Stimulated activated CD8-positive, alpha-beta memory T cell treated with anti-CD3 and anti-CD28 coated beads, Interleukin-2, amount 100 ng/mL, for 1 hour (primary cell): ENCODE measurements around the gene TEX264.

Experiments
- DNase-seq, 2 donors: peaks; one replicate each; pipeline ENCODE4 v3.0.0-alpha.2; 2020; ENCODE audit warnings: low read depth in 2 of 2

Gene TEX264

DNA sequence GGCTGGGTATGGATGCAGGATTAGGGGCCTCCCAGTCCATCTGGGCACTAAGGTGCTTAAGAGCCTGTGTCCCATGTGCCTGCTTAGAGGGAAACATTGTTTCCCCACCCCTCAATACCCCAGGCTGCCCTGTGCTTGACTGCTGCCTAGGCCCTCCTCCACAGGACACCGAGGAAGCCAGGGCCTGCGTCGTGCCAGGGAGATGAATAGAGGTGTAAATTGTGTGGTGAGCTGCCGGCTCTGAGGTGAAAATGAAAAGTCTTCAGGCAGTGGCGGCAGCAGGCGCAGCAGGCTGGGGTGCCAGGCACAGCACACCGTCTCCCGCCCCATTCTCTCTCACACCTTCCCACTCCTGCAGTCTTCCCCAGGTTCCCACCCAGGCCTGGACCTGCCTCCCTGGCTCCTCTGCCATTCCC lies 21.9 kb downstream of the TEX264 start:
- DNase-seq = no peak

- no peak for DNase-seq
Observed at GRCh38 chr3:51696954-51697353, 25.9 kb downstream of the TEX264 start.

GRCh38 chr3:51698209-51698608 lies 27.2 kb downstream of the TEX264 start:
- no peak for DNase-seq

GRCh38 chr3:51700403-51700802 lies 29.4 kb downstream of the TEX264 start:
- DNase-seq = no peak

- DNase-seq = no peak
Observed at GRCh38 chr3:51702156-51702555, 31.1 kb downstream of the TEX264 start.

DNA sequence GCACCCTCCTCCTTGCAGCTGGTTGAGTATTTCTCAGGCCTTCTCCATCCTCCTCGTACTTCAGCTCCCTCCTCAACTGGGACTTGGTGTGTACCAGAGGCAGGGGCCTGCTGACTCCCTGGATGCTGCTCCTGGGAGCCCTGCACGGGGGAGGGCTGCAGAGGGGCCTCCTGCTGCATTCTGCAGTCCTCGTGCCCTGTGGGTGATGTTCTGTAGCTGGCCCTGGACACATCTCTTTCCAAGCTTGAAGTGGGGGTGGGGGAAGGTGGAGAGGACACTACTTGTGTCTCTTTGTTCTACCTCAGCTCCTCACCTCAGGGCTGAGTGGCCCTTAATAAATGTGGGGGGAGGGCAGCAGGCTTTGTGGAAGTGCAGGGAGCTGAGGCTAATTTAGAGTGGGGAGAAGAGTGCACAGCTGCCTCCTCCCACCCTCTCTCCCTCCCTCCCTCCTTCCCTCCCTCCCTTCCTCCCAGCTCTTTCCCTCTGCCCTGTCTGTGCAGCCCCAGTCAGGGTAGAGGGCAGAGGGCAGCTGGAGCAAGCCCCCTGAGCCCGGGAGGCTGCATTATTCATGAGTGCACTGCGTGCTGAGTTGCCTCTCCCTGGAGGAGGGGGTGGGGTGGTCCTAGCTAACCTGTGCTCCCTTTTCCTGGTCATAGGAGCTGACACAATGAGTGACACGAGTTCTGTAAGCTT lies 32.2 kb downstream of the TEX264 start:
- no peak for DNase-seq

DNA sequence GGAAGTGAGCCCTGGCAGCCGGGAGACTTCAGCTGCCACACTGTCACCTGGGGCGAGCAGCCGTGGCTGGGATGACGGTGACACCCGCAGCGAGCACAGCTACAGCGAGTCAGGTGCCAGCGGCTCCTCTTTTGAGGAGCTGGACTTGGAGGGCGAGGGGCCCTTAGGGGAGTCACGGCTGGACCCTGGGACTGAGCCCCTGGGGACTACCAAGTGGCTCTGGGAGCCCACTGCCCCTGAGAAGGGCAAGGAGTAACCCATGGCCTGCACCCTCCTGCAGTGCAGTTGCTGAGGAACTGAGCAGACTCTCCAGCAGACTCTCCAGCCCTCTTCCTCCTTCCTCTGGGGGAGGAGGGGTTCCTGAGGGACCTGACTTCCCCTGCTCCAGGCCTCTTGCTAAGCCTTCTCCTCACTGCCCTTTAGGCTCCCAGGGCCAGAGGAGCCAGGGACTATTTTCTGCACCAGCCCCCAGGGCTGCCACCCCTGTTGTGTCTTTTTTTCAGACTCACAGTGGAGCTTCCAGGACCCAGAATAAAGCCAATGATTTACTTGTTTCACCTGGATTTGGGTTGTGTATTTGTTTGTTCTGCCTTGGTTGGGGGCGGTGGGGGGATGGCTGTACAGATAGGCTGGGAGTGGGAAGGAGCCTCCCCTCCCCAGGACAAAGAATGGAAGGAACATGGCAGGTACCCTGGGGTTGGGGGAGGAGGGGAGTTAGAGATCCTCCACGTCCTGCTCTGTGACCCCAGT lies 32.9 kb downstream of the TEX264 start:
- DNase-seq = no peak

GRCh38 chr3:51704511-51704950 lies 33.5 kb downstream of the TEX264 start:
- no peak for DNase-seq

DNA sequence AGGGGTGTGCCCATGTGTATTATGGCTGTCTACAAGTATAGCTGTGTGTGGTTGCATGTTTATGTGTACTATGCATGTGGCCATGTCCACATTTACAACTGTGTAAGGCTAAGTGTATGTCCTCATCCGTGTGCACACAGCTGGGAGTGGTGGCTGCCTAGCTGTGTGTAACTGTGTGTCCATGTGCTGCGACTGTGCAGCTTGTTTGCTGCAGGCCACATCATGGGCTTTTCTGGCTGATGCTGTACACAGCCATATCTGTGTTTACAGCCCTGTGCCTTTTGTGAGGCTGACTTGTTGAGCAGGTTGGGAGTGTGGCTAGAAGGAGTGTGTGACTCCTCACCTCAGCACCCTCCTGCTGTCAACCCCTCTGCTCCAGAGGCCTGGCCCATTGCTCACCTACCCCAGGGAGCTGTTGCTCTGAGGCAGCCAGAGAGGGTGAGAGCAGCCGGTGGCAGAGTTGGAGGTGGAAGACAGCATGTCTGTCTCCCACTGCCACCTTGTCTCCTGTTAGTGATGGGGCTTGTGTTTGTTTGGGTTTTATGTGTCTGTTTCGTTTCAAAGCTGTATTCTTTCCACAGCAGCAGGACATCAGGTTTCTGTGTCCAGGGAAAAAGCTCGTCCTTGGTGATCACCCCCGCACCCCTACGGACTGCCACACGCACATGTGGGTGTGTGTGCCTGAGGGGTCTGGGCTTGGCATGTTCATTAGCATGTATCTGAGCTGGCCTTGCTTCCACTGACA lies 34.4 kb downstream of the TEX264 start:
- no peak for DNase-seq

GRCh38 chr3:51706021-51706485 lies 35.0 kb downstream of the TEX264 start:
- DNase-seq = no peak

- DNase-seq = no peak
Observed at GRCh38 chr3:51706788-51707731, 36.0 kb downstream of the TEX264 start, which contains the start of gene GRM2. GRM2 (plus strand) TSS chr3:51707068; CDS start chr3:51708984, 1,916 bp downstream.

GRCh38 chr3:51708216-51708845 lies 37.3 kb downstream of the TEX264 start:
- DNase-seq = no peak

DNA sequence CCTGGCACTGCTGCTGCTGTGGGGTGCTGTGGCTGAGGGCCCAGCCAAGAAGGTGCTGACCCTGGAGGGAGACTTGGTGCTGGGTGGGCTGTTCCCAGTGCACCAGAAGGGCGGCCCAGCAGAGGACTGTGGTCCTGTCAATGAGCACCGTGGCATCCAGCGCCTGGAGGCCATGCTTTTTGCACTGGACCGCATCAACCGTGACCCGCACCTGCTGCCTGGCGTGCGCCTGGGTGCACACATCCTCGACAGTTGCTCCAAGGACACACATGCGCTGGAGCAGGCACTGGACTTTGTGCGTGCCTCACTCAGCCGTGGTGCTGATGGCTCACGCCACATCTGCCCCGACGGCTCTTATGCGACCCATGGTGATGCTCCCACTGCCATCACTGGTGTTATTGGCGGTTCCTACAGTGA lies 38.0 kb downstream of the TEX264 start:
- no peak for DNase-seq

- DNase-seq = no peak
Observed at GRCh38 chr3:51709675-51710074, 38.6 kb downstream of the TEX264 start.

GRCh38 chr3:51710631-51711351 lies 39.7 kb downstream of the TEX264 start:
- no peak for DNase-seq

DNA sequence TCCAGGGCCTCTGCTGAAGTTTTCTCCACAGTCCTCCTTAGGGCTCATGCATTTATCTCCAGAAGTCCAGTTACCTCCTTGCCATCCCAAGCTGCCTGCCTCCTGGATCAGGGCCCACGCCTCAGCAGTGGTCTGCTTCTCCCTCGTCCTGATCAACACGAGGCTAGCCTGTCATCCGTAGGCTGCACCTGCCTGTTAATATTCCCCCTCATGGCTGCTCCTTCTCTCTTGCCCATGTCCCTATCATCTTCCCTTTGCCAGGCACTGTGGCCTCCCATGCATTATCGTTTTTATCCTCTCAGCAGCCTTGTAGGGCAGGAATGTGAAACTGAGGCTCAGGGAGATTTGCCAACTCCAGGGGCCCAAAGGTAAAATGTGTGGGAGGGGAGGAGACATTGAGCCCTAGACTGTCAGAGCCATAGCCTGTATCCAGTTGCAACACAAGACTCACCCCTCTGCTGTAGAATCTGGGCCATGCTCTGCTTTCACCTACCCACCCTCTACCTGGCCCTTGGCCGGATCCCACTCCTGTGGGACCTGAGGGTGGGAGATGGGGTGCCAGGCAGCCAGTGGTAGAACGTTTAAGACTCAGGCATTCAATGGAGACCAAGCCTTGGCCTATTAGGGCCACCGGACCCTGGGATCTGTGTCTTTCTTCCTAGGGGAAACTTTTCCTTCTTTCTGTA lies 40.4 kb downstream of the TEX264 start:
- no peak for DNase-seq

GRCh38 chr3:51712038-51712420 lies 41.0 kb downstream of the TEX264 start:
- DNase-seq = no peak

- DNase-seq = no peak
Observed at GRCh38 chr3:51712511-51712931, 41.5 kb downstream of the TEX264 start.

GRCh38 chr3:51712963-51713362 lies 41.9 kb downstream of the TEX264 start:
- DNase-seq = no peak
